ENCODE results near the gene TMED7. TPM values are rescaled to one million over a fixed set of nuclear protein-coding genes. Genes with fewer than 3 reads are reported as not detected.
A peak's percentile ranks its signal among the peaks of the same experiment; 100 is the strongest.

Gene TMED7
- total RNA-seq, 4 donors from 2014 or later: 68.9 to 95.1 (median 75.6) TPM

DNA sequence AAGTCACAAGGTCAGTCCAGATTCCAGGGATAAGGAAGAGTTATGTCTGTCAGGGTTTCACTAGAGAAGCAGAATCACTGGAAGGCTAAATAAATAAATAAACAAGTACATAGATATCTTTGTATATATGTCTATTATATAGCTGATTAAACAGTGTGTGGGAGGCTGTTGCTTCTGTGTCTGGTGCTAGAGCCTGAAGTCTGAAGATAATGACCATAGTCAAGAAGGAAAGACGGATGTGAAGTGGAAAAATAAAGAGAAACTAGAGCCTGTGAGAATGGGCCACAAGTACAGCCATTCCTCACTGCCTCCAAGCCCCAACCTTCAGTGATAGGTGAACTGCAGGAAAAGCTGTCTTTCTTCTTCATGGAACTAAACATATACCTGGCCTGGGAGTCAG, 4.1 kb upstream of the TMED7 start:
- no peak for DNase-seq
- no peaks in the 10 kb centered on the region for H3K9me3 ChIP-seq
- H3K36me3 ChIP-seq: no peaks in the 10 kb centered on the region
- no peak overlapping the region for H3K4me3 ChIP-seq
- TF ChIP-seq CTCF (IDR thresholded peaks at IDR 0.05) (no peak), POLR2A (IDR thresholded peaks at IDR 0.05) (no peak)
- intact Hi-C loops (cut with DNase I): no loop called here
- H3K27me3 ChIP-seq: no peaks in the 10 kb centered on the region
- no peak overlapping the region for H3K27ac ChIP-seq
- H3K4me1 ChIP-seq: peaks cover 0 to 19% (median 13%) of the 10 kb centered on the region in 3 donors
- WGBS, 2 donors: 76 to 92% methylated on average over 1 of the region's 1 CpG

DNA sequence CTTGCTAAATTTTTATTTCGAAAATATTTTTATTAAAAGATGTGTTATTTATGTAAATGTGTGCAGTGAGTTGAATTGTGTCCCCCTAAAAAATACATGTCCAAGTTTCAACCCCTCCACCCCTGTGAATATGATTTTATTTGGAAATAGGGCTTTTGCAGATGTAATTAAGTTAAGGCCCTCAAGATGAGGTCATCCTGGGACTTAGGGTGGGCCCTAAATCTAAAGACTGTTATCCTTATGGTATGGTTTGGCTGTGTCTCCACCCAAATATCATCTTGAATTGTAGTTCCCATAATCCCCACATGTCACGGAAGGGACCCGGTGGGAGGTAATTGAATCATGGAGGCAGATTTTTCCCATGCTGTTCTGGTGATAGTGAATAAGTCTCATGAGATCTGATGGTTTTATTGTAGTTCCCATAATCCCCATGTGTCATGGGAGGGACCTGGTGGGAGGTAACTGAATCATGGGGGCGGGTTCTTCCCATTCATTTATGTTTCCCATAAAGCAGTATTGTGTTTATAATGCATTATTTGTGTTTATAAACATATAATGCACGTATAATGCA, 1.5 kb upstream of the TMED7 start:
- Histone ChIP-seq H3K27me3 (no peaks in the 10 kb centered on the region), H3K27ac (no peak overlapping the region), H3K9me3 (no peaks in the 10 kb centered on the region), H3K4me1 (peaks cover 15 to 37% (median 28%) of the 10 kb centered on the region in 3 donors), H3K4me3 (no peak overlapping the region), H3K36me3 (no peaks in the 10 kb centered on the region)
- no peak for TF ChIP-seq POLR2A (IDR thresholded peaks at IDR 0.05)
- TF ChIP-seq CTCF (IDR thresholded peaks at IDR 0.05): no peak
- DNase-seq: no peak
- 80 to 90% methylated on average over 5 of the region's 5 CpGs for WGBS, 2 donors
- intact Hi-C loops (cut with DNase I): no loop called here

GRCh38 chr5:115626445-115626823, 598 bp upstream of the TMED7 start:
- peak overlapping the region; percentile 76 to 91 (median 86) for H3K4me3 ChIP-seq
- TF ChIP-seq POLR2A (IDR thresholded peaks at IDR 0.05): no peak
- TF ChIP-seq CTCF (IDR thresholded peaks at IDR 0.05): peak in 1 of 6 experiments; percentile 4
- no peaks in the 10 kb centered on the region for H3K27me3 ChIP-seq
- DNase-seq: no peak
- 0 to 2% methylated on average over 9 of the region's 9 CpGs for WGBS, 2 donors
- no peaks in the 10 kb centered on the region for H3K9me3 ChIP-seq
- no peaks in the 10 kb centered on the region for H3K36me3 ChIP-seq
- intact Hi-C loops (cut with DNase I): no loop called here
- peak overlapping the region; percentile 81 to 96 (median 94) for H3K27ac ChIP-seq
- peaks cover 15 to 47% (median 28%) of the 10 kb centered on the region in 3 donors for H3K4me1 ChIP-seq

DNA sequence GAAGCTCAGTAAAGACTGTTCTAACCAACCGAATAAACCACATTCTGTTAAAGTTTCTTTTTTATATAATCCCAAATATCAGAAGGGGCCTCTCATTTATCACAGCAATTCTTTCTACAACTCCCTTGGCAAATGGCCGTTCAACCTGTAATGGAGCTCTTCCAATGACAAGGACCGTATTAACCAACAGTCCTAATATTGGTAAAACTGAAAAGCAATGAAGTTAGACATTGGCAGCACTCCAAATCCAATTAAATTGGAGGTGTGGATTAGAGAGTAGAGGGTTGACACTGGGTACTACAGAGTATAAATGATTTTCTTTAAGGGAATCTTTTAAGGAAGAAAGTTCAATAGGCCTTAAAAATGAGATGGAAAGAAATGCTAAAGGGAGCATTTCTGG, 842 bp downstream of the TMED7 start:
- peak overlapping the region; percentile 76 to 91 (median 86) for H3K4me3 ChIP-seq

More for the DNA sequence above, 842 bp downstream of the TMED7 start:
- no peak for DNase-seq
- intact Hi-C loops (cut with DNase I): no loop called here
- TF ChIP-seq POLR2A (IDR thresholded peaks at IDR 0.05): no peak
- no peak for TF ChIP-seq CTCF (IDR thresholded peaks at IDR 0.05)
- WGBS, 2 donors: 28 to 30% methylated on average over 3 of the region's 3 CpGs
- peaks cover 15 to 53% (median 28%) of the 10 kb centered on the region in 3 donors for H3K4me1 ChIP-seq
- H3K36me3 ChIP-seq: peaks cover 0 to 6% (median 2%) of the 10 kb centered on the region in 3 donors
- H3K27me3 ChIP-seq: no peaks in the 10 kb centered on the region
- peak overlapping the region; percentile 93 to 97 (median 96) for H3K27ac ChIP-seq
- H3K9me3 ChIP-seq: no peaks in the 10 kb centered on the region
